ENCODE results near the gene C1orf159. TPM values are rescaled to one million over a fixed set of nuclear protein-coding genes. Genes with fewer than 3 reads are reported as not detected.
"Not testable (repeated sequence)": the region's sequence is repeated elsewhere in the genome, so short reads cannot be mapped to it uniquely, and the experiment has no call there.

Gene C1orf159
- total and polyA plus RNA-seq, 2 experiments from 2014 or later = 9.6 to 21.5 TPM

DNA sequence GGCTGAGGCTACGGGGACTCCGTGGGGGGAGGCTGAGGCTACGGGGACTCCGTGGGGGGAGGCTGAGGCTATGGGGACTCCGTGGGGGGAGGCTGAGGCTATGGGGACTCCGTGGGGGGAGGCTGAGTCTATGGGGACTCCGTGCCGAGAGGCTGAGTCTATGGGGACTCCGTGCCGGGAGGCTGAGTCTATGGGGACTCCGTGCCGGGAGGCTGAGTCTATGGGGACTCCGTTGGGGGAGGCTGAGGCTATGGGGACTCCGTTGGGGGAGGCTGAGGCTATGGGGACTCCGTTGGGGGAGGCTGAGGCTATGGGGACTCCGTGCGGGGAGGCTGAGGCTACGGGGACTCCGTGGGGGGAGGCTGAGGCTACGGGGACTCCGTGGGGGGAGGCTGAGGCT, 38.5 kb downstream of the C1orf159 start:
- H3F3A ChIP-seq (replicated peaks; ENCODE audit: low read depth); H3K36me3 ChIP-seq (ENCODE audit: insufficient read depth); H2AFZ ChIP-seq; H3K36me3 Mint-ChIP-seq (ENCODE audit: low read depth); H4K20me1 ChIP-seq (replicated peaks; ENCODE audit: insufficient read depth); H3K4me3 Mint-ChIP-seq; H3K4me1 Mint-ChIP-seq; H3K79me2 ChIP-seq (replicated peaks; ENCODE audit: insufficient read depth); H3K9me2 ChIP-seq (ENCODE audit: insufficient read depth); H3K4me1 ChIP-seq (ENCODE audit: insufficient read depth); ATAC-seq; H3K9me3 Mint-ChIP-seq; H3K27me3 ChIP-seq (ENCODE audit: insufficient read depth); H3K4me2 ChIP-seq; H3K27ac ChIP-seq (ENCODE audit: low read depth); H3K27ac Mint-ChIP-seq; DNase-seq (ENCODE audit: low spot score); H3K4me3 ChIP-seq: not testable (repeated sequence)
- H3K27me3 Mint-ChIP-seq (ENCODE audit: insufficient read depth, low read depth, poor library complexity) = peaks cover 11% of the 10 kb centered on the region

DNA sequence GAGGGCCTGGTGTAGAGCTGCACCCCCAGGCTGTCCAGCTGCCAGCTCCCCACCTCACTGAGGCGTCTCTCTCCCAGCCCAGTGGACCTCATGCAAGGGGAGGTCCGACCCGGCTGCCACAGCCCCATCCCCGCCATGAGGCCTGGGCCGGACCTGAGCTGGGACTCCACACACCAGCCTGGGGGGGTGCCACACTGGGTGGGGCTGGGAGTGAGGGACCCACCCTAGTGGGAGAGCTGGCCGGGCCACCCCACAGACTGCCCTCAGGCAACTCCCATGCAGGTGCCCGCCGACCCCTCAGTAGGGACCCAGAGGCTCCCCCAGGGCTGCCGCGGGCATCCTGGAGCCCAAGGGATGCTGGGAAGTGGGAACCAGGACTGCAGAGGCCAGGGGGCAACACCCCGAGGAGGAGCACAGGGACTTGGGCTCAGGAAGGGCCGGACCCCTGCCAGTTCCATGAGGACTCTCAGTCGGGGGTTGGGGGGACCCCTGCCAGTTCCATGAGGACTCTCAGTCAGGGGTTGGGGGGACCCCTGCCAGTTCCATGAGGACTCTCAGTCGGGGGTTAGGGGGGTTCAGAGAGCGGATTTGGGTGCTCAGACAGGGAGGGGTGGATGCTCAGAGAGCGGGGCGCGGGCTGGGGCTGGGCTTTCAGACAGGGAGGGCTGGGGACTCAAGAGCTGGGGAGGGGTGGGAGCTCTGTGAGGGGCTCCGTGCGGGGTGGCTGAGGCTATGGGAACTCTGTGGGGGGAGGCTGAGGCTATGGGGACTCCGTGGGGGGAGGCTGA, 40.5 kb downstream of the C1orf159 start:
- no peaks in the 10 kb centered on the region; the same call in 1 of the 2 replicates for H3K4me1 ChIP-seq (ENCODE audit: insufficient read depth)
- H3K79me2 ChIP-seq (replicated peaks; ENCODE audit: insufficient read depth) = no peaks in the 10 kb centered on the region
- H4K20me1 ChIP-seq (replicated peaks; ENCODE audit: insufficient read depth) = no peaks in the 10 kb centered on the region
- H3K9me2 ChIP-seq (ENCODE audit: insufficient read depth) = no peaks in the 10 kb centered on the region
- DNase-seq (ENCODE audit: low spot score) (no peak), ATAC-seq (no peak)
- H3K4me3 ChIP-seq = no peak overlapping the region
- peaks cover 8% of the 10 kb centered on the region; the same call in 1 of the 2 replicates for H3K27me3 ChIP-seq (ENCODE audit: insufficient read depth)
- H3K4me2 ChIP-seq = no peak overlapping the region
- no peaks in the 10 kb centered on the region for H3K36me3 ChIP-seq (ENCODE audit: insufficient read depth)
- H3K4me1 Mint-ChIP-seq = no peaks in the 10 kb centered on the region
- H3K36me3 Mint-ChIP-seq (ENCODE audit: low read depth) = no peaks in the 10 kb centered on the region
- no peak overlapping the region for H3K4me3 Mint-ChIP-seq
- no peaks in the 10 kb centered on the region for H3K9me3 Mint-ChIP-seq
- TF ChIP-seq STAT1 (IDR thresholded peaks at IDR 0.05; ENCODE audit: unreplicated experiment) (no peak), EZH2 (IDR thresholded peaks at IDR 0.05; ENCODE audit: low read depth, unreplicated experiment) (no peak), EZH2phosphoT487 (IDR thresholded peaks at IDR 0.05; ENCODE audit: unreplicated experiment) (no peak)
- TF ChIP-seq, protein P1, sequence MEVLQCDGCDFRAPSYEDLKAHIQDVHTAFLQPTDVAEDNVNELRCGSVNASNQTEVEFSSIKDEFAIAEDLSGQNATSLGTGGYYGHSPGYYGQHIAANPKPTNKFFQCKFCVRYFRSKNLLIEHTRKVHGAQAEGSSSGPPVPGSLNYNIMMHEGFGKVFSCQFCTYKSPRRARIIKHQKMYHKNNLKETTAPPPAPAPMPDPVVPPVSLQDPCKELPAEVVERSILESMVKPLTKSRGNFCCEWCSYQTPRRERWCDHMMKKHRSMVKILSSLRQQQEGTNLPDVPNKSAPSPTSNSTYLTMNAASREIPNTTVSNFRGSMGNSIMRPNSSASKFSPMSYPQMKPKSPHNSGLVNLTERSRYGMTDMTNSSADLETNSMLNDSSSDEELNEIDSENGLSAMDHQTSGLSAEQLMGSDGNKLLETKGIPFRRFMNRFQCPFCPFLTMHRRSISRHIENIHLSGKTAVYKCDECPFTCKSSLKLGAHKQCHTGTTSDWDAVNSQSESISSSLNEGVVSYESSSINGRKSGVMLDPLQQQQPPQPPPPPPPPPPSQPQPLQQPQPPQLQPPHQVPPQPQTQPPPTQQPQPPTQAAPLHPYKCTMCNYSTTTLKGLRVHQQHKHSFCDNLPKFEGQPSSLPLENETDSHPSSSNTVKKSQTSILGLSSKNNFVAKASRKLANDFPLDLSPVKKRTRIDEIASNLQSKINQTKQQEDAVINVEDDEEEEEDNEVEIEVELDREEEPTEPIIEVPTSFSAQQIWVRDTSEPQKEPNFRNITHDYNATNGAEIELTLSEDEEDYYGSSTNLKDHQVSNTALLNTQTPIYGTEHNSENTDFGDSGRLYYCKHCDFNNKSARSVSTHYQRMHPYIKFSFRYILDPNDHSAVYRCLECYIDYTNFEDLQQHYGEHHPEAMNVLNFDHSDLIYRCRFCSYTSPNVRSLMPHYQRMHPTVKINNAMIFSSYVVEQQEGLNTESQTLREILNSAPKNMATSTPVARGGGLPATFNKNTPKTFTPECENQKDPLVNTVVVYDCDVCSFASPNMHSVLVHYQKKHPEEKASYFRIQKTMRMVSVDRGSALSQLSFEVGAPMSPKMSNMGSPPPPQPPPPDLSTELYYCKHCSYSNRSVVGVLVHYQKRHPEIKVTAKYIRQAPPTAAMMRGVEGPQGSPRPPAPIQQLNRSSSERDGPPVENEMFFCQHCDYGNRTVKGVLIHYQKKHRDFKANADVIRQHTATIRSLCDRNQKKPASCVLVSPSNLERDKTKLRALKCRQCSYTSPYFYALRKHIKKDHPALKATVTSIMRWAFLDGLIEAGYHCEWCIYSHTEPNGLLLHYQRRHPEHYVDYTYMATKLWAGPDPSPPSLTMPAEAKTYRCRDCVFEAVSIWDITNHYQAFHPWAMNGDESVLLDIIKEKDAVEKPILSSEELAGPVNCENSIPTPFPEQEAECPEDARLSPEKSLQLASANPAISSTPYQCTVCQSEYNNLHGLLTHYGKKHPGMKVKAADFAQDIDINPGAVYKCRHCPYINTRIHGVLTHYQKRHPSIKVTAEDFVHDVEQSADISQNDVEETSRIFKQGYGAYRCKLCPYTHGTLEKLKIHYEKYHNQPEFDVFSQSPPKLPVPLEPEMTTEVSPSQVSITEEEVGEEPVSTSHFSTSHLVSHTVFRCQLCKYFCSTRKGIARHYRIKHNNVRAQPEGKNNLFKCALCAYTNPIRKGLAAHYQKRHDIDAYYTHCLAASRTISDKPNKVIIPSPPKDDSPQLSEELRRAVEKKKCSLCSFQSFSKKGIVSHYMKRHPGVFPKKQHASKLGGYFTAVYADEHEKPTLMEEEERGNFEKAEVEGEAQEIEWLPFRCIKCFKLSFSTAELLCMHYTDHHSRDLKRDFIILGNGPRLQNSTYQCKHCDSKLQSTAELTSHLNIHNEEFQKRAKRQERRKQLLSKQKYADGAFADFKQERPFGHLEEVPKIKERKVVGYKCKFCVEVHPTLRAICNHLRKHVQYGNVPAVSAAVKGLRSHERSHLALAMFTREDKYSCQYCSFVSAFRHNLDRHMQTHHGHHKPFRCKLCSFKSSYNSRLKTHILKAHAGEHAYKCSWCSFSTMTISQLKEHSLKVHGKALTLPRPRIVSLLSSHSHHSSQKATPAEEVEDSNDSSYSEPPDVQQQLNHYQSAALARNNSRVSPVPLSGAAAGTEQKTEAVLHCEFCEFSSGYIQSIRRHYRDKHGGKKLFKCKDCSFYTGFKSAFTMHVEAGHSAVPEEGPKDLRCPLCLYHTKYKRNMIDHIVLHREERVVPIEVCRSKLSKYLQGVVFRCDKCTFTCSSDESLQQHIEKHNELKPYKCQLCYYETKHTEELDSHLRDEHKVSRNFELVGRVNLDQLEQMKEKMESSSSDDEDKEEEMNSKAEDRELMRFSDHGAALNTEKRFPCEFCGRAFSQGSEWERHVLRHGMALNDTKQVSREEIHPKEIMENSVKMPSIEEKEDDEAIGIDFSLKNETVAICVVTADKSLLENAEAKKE (CRISPR knock-in tag; IDR thresholded peaks at IDR 0.05) = no peak
- no peak overlapping the region for H3K27ac ChIP-seq (ENCODE audit: low read depth)
- H3K27ac Mint-ChIP-seq = no peak overlapping the region
- H3F3A ChIP-seq (replicated peaks; ENCODE audit: low read depth) = no peaks in the 10 kb centered on the region
- no peak overlapping the region for H2AFZ ChIP-seq
- H3K27me3 Mint-ChIP-seq (ENCODE audit: insufficient read depth, low read depth, poor library complexity) = peaks cover 10% of the 10 kb centered on the region
